NCI-H2171 (cell line): ENCODE data around the gene TBCD.

Source experiments
- DNase-seq: peaks from one replicate; lab custom pipeline; 2025; lab: John Stamatoyannopoulos, UW

TBCD gene

GRCh38 chr17:82926081-82926480, 174.2 kb downstream of the TBCD start:
- DNase-seq, result no peak

GRCh38 chr17:82926716-82927115, 174.9 kb downstream of the TBCD start:
- no peak for DNase-seq

GRCh38 chr17:82927311-82927660, 175.4 kb downstream of the TBCD start:
- DNase-seq, result no peak

DNA sequence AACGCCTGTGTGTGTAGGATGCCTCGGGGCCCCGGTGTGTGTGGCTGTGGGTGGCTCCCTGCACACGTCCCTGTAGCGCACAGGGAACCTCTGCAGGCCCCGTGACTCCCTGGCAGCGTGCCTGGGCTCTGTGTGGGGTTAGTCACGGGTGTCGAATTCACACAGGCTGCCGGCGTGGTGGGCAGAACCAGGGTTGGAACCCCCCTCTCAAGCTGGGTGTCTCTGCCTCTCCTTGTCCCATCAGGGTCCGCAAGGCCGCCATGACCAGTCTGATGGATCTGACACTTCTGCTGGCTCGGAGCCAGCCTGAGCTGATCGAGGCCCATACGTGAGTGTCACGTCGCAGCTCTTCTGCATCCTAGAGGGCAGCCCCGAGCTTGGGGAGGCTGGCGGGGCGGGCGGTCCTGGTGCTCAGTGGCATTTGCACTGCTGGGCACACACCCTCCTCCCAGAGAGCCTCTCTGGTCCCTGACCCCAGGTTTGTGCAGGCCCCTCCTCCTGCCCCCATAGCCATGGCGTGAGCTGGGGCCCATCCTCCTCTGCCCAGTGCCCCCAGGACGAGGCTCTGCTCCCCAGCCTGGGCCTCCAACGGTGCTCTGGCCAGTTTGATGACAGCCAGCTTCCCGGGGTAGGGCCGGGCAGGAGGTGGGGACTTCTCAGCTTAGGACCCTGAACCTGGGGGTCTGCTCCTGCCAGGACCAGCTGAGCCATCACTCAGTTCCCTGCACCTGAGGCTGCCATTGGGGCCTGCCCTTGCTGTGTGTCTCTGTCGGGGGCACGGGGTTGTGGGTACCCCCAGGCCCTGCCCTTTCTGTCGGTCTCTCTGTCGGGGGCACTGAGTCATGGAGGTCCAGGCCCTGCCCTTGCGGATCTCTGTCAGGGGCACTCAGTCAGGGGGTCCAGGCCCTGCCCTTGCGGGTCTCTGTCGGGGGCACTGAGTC, 176.1 kb downstream of the TBCD start:
- DNase-seq, result no peak

DNA sequence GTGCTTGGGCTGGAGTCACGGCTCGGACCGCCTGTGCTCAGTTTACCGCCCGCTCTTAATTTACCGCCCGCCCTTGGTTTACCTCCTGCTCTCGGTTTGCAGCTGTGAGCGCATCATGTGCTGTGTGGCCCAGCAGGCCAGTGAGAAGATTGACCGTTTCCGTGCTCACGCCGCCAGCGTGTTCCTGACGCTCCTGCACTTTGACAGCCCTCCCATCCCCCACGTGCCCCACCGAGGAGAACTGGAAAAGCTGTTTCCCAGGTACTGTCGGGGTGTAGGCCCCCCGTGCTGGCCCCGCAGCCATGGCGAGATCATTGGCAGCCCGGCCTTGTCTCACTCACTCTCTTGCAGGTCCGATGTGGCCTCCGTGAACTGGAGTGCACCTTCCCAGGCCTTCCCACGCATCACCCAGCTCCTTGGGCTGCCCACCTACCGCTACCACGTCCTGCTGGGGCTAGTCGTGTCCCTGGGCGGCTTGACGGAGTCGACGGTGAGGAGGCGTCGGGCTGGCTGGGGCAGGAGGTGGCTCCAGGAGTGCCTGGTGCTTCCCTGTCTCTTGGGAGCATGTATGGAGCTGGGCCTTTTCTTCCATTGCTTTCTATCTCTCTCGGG, 177.3 kb downstream of the TBCD start:
- DNase-seq, result no peak

DNA sequence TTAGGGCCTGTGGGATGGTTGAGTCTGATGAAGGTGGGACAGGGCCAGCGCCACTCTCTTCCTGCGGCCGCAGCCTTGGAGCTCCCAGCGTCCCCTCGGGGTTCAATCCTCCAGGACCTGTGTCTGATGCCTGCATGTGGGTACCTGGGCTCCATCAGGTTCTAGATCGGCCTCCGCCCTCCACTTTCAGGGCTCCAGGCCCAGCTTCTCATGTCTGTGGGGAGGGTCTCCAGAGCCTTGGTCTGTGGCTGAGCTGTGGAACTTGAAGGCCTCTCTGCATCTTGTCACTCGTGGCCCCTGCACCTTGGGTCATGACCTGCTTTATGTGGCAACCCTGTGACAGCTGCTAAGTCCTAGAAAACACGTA, 177.8 kb downstream of the TBCD start:
- no peak for DNase-seq

- no peak for DNase-seq
Measured at GRCh38 chr17:82930043-82930923, 178.4 kb downstream of the TBCD start.

- DNase-seq, result no peak
Measured at GRCh38 chr17:82930924-82931698, 179.2 kb downstream of the TBCD start.

- no peak for DNase-seq
Measured at GRCh38 chr17:82931699-82932517, 180.0 kb downstream of the TBCD start.

GRCh38 chr17:82932518-82933310, 180.8 kb downstream of the TBCD start:
- DNase-seq, result no peak

DNA sequence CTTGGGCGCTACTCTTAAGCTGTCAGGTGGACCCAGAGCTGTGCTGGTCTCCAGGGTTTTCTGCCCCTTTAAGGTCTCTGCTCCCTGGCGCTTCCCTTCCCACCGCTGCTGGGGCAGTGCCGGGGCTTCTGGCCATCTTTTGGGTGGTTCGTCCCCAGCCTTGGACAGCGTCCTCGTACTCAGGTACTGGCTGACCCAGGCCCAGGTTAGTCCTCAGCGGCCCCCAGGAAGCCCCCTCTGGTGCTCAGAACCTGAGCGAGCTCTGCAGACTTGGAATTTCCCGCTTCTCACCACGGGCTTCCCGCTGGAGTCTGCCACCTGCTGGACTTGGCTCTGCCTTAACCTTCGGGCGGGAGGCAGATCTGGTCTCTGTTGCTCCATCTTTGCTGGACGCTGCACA, 182.0 kb downstream of the TBCD start:
- no peak for DNase-seq

DNA sequence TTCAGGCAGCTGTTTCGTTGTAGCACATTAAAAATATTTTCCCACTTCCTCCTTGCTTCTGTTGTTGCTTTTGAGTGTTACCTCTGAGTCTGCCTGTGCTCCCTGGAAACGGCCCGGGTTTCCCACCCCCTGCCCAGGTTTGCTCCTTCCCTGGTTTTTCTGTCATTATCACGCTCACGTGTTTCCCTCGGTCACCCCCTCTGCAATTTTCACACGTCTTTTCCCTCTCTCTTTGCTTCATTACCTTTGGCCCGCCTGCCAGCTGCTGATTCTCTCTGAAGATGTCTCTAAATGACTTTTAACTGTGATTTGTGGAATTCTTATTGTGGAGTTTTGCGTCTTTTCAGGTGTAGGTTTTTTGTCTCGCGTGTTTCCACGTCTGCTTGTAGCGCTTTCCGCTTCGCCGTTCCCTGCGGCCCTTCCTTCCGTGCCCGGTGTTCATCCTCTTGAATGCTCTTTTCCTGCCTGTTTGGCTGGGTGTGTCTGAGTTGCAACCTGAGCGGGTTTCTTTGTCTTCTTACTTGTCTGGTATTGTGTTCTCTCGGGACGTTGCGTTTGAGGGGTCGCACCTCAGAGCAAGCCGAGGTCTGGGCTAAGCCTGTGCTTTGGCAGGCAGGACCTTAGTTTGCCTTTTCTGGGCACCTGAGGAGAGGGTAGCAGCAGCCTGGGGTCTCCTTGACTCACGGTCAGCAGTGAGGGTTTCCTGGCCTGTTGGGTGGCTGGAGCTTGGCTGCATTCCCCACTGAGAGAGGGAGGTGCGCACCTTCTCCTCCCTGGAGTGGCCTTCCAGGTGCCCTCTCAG, 184.3 kb downstream of the TBCD start:
- no peak for DNase-seq

- no peak for DNase-seq
Measured at GRCh38 chr17:82936768-82937171, 184.9 kb downstream of the TBCD start.

- no peak for DNase-seq
Measured at GRCh38 chr17:82937411-82938371, 185.8 kb downstream of the TBCD start.

GRCh38 chr17:82938486-82938872, 186.6 kb downstream of the TBCD start:
- DNase-seq, result no peak

- no peak for DNase-seq
Measured at GRCh38 chr17:82938873-82939620, 187.2 kb downstream of the TBCD start.

- no peak for DNase-seq
Measured at GRCh38 chr17:82939621-82940135, 187.8 kb downstream of the TBCD start.
